ENCODE data around the gene KLHL6. TPM values are rescaled to one million over a fixed set of nuclear protein-coding genes. Genes with fewer than 3 reads are reported as not detected.
"Not testable (repeated sequence)": the region's sequence is repeated elsewhere in the genome, so short reads cannot be mapped to it uniquely, and the experiment has no call there.

KLHL6 gene
- total RNA-seq, 4 donors from 2014 or later: 0.26 to 2.0 (median 1.6) TPM

- TF ChIP-seq CTCF (IDR thresholded peaks at IDR 0.05) (no peak), POLR2A (IDR thresholded peaks at IDR 0.05) (no peak)
- Histone ChIP-seq H3K36me3 (no peaks in the 10 kb centered on the region), H3K4me3 (no peak overlapping the region), H3K4me1 (no peaks in the 10 kb centered on the region), H3K27ac (no peak overlapping the region), H3K27me3 (no peaks in the 10 kb centered on the region), H3K9me3 (no peaks in the 10 kb centered on the region)
- intact Hi-C loops (cut with DNase I; ENCODE audit: low total_unique reads): no loop called here
- no peak for DNase-seq
These were observed 21.9 kb downstream of the KLHL6 start for GRCh38 chr3:183533412-183534132.

GRCh38 chr3:183532620-183533411, 22.7 kb downstream of the KLHL6 start:
- Histone ChIP-seq H3K4me1 (no peaks in the 10 kb centered on the region), H3K27me3 (no peaks in the 10 kb centered on the region), H3K36me3 (no peaks in the 10 kb centered on the region), H3K9me3 (no peaks in the 10 kb centered on the region), H3K27ac (no peak overlapping the region), H3K4me3 (no peak overlapping the region)
- DNase-seq: no peak
- TF ChIP-seq CTCF (IDR thresholded peaks at IDR 0.05) (no peak), POLR2A (IDR thresholded peaks at IDR 0.05) (no peak)
- intact Hi-C loops (cut with DNase I; ENCODE audit: low total_unique reads): no loop called here

DNA sequence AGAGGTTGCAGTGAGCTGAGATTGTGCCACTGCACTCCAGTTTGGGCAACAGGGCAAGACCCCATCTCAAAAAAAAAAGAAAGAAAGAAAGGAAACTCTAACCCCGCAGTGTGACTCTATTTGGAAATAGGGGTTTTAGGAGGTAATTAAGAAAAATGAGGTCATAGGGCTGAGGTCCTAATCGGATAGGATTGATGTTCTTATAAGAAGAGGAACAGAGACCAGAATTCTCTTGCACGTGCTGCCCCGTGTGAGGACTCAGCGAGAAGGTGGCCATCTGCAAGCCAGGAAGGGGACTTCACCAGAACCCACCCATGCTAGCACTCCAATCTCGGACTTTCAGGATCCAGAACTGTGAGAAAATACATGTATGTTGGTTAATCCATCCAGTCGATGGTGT, 25.8 kb downstream of the KLHL6 start:
- intact Hi-C loops (cut with DNase I; ENCODE audit: low total_unique reads): no loop called here
- H3K36me3 ChIP-seq: no peaks in the 10 kb centered on the region
- TF ChIP-seq POLR2A (IDR thresholded peaks at IDR 0.05) (no peak), CTCF (IDR thresholded peaks at IDR 0.05) (no peak)

GRCh38 chr3:183529185-183529584, 26.3 kb downstream of the KLHL6 start:
- Histone ChIP-seq H3K4me3 (no peak overlapping the region), H3K27me3 (no peaks in the 10 kb centered on the region), H3K36me3 (no peaks in the 10 kb centered on the region), H3K9me3 (no peaks in the 10 kb centered on the region), H3K27ac (no peak overlapping the region), H3K4me1 (no peaks in the 10 kb centered on the region)
- intact Hi-C loops (cut with DNase I; ENCODE audit: low total_unique reads): no loop called here
- no peak for TF ChIP-seq CTCF (IDR thresholded peaks at IDR 0.05)
- no peak for TF ChIP-seq POLR2A (IDR thresholded peaks at IDR 0.05)
- DNase-seq: no peak

More for the DNA sequence above, 25.8 kb downstream of the KLHL6 start:
- no peaks in the 10 kb centered on the region for H3K9me3 ChIP-seq
- H3K27me3 ChIP-seq: no peaks in the 10 kb centered on the region
- no peak overlapping the region for H3K4me3 ChIP-seq
- no peak overlapping the region for H3K27ac ChIP-seq
- H3K4me1 ChIP-seq: no peaks in the 10 kb centered on the region
- DNase-seq: no peak

GRCh38 chr3:183528758-183529157, 26.7 kb downstream of the KLHL6 start:
- H3K4me3 ChIP-seq; H3K36me3 ChIP-seq; H3K9me3 ChIP-seq; H3K4me1 ChIP-seq; H3K27me3 ChIP-seq; H3K27ac ChIP-seq; intact Hi-C loops (cut with DNase I; ENCODE audit: low total_unique reads); DNase-seq: not testable (repeated sequence)
